GM12873 (cell line): Measurements from ENCODE around the gene NPAS4.

ENCODE experiments used
- CTCF ChIP-seq: IDR thresholded peaks from 2 replicates; pipeline ENCODE4 v1.5.1; 2012; ENCODE audit warnings: low read depth, mild to moderate bottlenecking, moderate library complexity, low read length, control low read depth; ENCODE audit not compliant: insufficient read depth; ENCODE audit errors: missing control alignments

The NPAS4 gene

GRCh38 chr11:66413167-66413566 lies 7.7 kb upstream of the NPAS4 start:
- no peak for TF ChIP-seq CTCF

GRCh38 chr11:66414120-66414934 lies 6.5 kb upstream of the NPAS4 start:
- TF ChIP-seq CTCF, result no peak

GRCh38 chr11:66415423-66415822 lies 5.4 kb upstream of the NPAS4 start:
- TF ChIP-seq CTCF, result no peak

- TF ChIP-seq CTCF, result no peak
Observed at GRCh38 chr11:66417000-66417399, 3.8 kb upstream of the NPAS4 start.

- peak; percentile 47 for TF ChIP-seq CTCF
Observed at GRCh38 chr11:66418168-66418985, 2.5 kb upstream of the NPAS4 start.

GRCh38 chr11:66418986-66419308 lies 1.9 kb upstream of the NPAS4 start:
- no peak for TF ChIP-seq CTCF

- TF ChIP-seq CTCF, result no peak
Observed at GRCh38 chr11:66419825-66420224, 1.0 kb upstream of the NPAS4 start.
